ENCODE measurements around the gene NXN.
"Not testable (repeated sequence)": the region's sequence is repeated elsewhere in the genome, so short reads cannot be mapped to it uniquely, and the experiment has no call there.

Gene NXN

DNA sequence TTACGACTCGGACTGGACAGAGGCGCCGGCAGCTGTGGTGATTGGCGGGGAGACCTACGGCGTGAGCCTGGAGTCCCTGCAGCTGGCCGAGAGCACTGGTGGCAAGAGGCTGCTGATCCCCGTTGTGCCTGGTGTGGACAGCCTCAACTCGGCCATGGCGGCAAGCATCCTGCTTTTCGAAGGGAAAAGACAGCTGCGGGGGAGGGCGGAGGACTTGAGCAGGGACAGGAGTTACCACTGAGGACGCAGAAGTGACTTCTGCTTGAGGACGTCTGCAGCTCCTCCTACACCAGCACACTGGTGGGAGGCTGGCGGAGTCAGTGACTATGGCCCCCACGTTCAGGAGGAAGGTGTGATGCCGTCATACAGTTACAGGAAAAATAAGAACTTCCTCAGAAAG lies 187.7 kb downstream of the NXN start:
- no peak for DNase-seq

DNA sequence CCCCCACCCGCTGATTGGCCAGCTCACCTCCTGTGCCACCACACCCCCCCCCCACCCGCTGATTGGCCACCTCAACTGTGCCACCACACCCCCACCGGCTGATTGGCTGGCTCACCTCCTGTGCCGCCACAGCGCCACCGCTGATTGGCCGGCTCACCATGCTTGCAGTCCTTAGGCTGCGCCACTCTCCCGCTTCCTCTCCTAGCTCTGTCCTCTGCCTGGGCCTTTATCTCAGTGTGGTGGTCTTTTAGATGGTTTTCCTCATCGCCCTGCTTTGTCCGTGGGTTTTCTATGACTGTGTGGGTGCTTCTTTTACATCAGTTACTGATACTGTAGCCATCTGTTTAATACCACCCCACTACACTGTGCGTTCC lies 188.7 kb downstream of the NXN start:
- DNase-seq: not testable (repeated sequence)

DNA sequence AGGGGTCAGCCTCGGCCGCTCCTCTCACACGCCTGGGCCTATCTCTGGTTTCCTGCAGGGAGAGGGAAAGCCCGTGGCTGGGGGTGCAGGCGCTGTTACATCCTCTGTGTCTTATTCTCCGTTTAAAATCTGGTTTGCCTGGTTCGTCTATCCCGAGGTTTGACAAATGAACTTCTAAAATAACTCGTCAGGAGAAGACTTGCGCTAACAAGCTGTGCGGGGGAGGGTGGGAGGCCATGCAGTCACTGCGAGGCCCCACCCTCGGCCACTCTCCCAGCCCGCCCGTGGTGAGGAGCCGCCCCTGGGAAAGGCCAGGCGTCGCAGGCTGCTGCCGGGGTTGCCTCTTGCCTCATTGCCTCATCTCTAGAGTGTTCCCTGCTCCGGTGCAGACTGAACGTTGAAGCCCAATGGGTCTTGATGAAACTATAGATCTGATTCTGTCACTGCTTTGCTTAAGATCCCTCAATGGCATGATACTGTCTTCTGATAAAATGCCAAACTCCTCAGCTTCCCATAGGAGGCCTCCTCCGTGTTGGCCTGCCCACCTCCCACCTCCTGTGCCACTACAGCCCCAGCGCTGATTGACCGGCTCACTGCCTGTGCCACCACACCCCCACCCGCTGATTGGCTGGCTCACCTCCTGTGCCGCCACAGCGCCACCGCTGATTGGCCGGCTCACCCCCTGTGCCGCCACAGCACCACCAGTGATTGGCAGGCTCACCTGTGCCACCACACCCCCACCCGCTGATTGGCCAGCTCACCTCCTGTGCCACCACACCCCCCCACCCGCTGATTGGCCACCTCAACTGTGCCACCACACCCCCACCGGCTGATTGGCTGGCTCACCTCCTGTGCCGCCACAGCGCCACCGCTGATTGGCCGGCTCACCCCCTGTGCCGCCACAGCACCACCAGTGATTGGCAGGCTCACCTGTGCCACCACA lies 189.4 kb downstream of the NXN start:
- DNase-seq: not testable (repeated sequence)

DNA sequence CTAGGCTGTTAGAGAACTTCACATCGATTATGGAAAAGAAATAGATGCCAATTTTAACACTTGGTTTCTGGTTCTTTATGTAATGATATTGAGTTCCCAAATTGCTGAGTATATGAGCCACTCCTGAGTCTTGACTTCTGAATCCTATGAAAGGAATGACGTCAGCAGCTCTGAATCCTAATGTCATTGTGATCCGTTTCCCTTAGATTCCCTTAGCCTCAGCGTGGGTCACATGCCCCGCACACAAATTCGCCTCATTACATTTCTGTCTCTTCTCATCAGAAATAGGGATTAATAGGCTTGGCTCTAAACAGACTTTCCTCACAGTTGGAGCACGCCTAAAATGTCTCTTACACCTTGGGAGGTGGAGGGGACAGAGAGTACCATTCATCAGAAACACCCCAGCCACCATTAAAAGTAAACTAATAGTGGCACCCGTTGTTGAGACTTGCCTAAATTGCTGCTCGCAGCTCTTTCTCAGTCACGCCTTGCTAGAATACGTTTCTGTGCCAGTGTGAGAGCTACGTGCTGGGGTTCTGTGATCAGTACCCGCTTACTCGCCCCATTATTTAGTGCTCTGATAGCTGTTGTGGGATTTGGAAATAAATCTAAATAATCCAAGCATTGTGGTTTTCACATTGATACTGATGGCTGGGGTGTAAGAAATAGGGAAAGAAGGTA lies 190.3 kb downstream of the NXN start:
- no peak for DNase-seq

DNA sequence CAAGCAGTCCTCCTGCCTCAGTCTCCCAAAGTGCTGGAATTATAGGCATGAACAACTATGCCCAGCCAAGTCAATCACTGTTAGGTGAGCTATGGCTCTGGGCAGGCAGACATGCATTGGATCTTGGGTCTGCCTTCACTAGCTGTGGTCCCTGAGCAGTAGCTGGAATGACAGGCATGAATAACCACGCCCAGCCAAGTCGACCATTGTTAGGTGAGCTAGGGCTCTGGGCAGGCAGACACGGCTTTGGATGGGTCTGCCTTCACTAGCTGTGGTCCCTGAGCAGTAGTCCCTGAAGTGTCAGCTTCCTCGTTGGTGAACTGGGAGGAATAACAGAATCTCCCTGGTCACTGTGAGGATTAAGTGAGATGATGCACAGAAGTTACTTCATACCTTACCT lies 191.0 kb downstream of the NXN start:
- no peak for DNase-seq

DNA sequence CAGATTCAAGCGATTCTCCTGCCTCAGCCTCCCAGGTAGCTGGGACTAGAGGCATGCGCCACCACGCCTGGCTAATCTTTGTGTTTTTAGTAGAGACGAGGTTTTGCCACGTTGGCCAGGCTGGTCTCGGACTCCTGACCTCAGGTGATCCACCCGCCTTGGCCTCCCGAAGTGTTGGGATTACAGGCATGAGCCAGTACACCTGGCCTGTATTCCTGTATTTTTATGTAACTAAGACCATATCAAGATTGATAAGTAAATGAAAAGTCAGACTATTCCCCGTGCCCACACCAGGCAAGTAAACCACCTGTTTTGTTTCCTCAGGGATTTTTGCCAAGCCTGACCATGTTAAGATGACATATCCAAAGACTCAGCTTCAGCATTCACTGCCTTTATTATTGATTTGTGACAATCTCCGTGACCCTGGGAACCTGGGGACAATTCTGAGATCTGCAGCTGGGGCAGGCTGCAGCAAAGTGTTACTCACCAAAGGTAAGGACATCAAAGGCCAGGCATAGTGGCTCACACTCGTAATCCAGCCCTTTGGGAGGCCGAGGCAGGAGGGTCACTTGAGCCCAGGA lies 191.8 kb downstream of the NXN start:
- no peak for DNase-seq

DNA sequence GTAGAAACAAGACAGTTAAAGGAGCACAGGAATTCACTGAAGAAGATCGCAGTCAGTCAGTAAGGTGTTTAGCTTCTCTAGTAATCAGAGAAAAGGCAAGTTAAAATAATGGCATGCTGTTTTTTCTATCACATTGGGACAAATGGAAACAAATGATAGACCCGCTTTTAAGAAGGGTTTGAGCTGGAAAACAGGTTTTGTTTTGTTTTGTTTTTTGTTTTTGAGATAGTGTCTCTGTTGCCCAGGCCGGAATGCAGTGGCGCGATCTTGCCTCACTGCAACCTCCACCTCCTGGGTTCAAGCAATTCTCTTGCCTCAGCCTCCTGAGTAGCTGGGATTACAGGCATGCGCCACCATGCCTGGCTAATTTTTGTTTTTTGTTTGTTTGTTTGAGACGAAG lies 193.7 kb downstream of the NXN start:
- not testable (repeated sequence) for DNase-seq

DNA sequence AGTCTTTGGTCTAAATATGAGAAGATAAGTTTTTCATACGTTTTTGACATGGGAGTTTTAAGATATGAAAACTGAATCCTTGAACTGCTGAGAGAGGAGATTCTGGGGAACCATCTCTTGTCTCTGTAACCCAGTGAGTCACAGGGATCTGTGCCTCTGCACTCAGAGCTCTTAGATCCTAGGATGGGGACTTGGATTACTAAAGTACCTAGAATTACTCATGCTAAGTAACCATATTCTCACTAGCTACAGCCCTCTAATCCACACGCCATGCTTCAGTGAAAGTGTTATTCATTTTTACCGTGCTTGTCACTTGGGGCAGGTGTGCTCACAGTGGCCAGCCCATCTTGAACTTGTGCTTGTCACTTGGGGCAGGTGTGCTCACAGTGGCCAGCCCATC lies 195.4 kb downstream of the NXN start:
- no peak for DNase-seq

DNA sequence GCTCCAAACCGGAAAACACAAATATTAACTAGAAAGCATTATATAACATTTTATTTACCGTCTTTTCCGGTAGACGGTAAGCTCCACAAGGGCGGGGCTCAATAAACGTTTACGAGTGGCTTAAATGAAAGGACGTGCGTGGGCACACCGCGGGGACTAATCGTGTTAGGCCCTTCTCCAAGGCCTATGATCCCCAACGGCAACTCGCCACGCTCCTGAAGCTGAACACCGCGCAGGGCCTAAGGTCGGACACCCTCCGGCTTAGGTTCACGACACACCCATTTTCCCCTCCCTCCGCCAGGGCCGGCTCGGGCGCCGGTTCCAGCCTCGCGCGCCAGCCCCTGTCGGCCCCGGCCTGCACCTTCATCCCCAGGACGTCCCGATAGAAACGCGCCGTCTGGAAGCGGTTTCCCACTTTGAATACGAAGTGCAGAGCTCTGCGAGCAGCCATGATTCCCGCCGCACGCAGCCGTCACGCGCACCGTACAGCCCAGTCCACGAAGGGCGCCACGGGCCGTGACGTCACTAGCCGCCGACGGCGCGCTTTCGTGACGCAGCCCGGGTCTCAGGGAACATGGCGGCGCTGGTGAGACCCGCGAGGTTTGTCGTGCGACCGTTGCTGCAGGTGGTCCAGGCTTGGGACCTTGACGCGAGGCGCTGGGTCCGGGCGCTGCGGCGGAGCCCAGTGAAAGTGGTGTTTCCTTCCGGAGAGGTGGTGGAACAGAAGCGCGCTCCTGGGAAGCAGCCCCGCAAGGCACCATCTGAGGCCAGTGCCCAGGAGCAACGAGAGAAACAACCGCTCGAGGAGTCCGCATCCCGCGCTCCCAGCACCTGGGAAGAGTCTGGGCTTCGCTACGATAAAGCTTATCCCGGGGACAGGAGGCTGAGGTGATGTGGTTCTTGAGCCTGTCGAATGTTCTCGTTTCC lies 197.5 kb downstream of the NXN start, which contains the start of the genes GLOD4 and MRM3:
GLOD4 (minus strand) TSS at position 476 of the 927 bp plus-strand sequence; CDS start at position 451, 25 bp downstream.
MRM3 (plus strand) TSS at position 549 of the 927 bp plus-strand sequence; CDS start at position 575, 26 bp downstream.
- DNase-seq: peak; percentile 32

DNA sequence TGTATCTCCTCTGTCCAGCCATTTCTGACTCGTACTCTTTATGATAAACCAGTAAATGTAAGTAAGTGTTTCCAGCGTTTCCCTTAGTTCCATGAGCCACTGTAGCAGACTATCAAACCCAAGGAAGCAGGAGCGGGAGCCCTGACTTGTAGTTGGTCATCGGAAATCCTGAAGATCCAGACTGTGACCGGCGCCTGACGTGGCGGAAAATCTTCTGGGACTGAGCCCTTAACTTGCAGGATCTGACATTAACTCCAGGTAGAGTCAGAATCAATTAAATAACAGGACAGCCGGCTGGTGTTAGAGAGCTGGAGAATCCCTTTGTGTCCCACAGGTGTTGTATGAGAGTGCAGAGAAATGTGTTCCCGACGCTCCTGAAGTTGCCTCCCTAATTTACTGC lies 201.5 kb downstream of the NXN start:
- no peak for DNase-seq

DNA sequence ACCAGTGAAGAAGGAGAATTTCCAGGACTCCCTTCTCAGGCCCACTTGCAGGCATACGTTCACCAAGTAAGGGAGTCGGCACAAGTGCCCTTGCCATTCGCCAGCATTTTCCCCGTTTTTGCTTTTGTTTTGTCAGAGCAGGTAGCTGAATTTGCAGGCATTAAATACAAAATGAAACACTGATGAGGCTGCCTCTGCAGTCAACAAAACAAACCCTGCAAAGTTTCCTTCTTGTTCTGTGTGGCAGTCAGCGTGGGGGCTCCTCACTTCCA lies 205.3 kb downstream of the NXN start:
- no peak for DNase-seq

DNA sequence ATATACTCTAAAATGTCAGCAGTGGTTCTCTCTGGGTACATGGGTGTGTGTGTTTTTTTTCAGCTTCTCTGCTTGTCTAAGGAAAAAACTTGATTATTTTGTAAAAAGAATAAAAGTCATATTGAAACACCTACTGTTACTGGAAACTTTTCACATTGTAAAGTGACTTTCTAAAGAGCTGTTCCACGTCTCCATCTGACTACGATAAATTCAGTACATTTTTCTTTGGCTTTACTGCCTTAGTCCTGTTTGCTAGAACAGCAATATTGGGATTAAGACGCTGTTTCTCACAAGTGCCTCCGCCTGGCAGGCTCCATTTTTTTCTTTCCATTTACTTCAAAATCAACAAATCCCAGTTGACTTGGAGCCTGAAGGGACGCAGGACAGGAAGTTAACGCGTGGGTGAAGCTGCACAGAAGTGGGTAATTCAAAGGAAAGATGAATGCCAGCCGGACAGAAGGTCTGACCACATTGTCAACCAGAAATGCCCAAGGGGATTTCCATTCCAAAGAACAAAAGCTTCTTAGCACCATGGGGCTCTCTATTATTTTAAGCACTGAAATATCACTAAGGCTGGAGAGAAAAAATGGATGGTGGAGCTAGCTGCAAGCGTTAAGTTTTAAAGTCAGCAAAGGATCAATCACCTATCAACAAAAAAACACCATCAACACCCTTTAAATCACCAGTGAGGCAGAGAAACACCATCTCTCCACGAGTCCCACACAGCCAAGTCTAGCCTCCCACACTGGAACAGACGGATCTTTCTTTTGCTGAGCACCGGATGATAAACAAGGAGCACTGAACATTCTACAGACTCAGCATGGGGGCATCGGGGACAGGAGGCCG lies 205.9 kb downstream of the NXN start:
- DNase-seq: no peak

DNA sequence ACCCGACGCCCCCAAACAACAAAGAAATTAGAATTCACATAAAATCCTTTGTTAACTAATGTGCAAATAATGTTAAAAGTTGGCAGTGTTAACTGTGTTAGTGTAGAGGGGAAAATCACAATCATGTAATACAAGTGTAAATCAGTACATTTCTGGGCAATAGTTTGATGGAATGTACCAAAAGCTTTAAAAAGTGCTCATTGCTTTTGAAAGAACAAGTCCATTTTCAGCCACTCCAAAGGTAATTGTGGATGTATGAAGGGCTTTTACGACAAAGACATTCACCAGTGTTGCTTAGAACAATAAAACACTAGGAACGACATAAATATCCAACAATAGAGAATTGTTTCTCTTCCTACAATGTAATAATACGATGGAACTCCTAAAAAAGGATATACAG lies 206.6 kb downstream of the NXN start:
- DNase-seq: no peak

DNA sequence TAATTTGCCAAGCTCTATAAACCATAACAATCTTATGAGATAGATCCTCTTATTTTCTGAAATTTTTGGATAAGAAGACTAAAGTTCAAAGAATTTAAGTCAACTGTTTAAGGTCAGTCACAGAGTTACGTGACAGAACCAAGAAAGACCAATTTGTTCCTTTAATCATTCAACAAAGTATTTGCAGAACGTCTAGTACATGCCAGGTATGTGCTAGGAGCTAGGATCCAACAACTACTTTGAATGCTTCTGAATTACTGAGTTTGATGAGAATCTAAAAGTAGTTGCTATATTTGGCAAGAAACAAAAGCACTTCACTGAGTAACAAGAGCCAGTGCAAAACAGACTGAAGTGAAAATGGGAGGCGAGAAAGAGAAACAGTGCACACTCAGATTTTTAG lies 212.5 kb downstream of the NXN start:
- DNase-seq: no peak

DNA sequence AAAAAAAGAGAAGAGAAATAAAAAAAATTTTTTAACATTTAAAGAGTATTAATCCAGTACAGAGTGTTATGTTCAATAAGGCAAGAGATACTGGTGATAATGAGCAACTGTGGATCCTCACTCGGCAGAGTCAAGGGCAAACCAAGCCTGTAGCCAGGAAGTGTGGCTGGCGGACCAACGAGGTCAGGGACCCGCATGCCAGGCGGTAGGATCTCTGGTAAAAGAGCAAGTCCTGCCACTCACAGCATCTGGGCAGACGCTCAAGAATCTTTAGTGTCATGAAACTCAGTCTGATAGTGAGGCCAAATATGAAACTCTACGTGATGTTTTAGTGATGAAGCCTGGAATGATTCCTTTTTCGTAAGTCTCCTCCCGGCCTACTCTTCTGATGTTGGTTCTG lies 219.2 kb downstream of the NXN start:
- DNase-seq: no peak

DNA sequence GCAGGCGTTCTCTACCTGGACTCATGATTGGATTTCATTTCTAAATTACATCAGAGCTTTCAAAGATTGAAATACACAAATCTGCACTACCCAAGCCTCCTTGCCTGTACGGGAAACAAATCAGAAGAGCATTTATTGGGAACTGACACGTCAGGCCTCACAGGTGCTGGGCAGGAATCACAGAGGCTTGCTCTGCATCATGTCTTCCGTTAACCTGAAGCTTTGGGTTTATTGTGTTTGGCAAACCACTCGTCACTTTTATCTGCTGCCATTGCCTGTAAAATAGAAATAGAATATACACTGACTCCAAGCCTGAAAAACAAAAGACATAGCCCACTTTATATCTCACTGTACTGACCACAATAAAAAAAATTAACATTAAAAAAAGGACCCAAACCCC lies 219.6 kb downstream of the NXN start:
- no peak for DNase-seq

DNA sequence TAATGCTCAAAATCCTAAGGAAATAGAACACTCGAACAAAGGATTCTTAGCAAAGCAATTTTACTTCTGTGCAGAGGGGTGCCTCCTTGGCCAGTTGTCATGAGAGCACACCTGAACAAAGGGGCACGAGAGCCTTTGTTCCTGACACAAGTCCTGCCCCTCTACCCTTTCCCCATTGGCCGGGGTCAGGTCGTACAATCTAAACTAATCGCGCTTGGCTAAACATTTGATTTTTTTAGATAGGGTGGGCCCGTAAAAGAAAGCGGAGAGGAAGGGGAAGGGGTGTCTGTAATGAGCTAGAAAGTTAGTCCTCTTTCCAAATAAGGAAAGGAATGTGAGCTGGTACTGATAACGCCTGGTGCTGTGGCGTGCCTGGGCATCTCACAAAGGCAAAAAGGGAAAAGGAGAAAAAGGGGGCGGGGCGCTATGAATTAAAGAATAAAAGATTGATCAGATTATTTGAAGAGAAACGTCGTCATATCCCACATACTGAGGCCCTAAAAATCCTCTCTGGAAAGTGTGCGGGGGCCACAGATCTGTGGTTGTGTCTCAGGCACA lies 223.5 kb downstream of the NXN start:
- not testable (repeated sequence) for DNase-seq

DNA sequence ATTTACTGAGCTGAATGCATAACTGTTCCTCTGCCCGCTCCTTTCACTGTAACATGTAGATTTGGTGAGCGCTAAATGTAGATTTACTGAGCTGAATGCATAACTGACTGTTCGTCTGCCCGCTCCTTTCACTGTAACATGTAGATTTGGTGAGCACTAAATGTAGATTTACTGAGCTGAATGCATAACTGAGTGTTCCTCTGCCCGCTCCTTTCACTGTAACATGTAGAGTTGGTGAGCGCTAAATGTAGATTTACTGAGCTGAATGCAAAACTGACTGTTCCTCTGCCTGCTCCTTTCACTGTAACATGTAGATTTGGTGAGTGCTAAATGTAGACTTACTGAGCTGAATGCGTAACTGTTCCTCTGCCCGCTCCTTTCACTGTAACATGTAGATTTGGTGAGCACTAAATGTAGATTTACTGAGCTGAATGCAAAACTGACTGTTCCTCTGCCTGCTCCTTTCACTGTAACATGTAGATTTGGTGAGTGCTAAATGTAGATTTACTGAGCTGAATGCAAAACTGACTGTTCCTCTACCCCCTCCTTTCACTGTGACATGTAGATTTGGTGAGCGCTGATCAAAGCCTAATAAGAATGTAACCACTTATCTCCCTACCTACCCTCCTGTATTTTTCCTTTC lies 224.1 kb downstream of the NXN start:
- not testable (repeated sequence) for DNase-seq

DNA sequence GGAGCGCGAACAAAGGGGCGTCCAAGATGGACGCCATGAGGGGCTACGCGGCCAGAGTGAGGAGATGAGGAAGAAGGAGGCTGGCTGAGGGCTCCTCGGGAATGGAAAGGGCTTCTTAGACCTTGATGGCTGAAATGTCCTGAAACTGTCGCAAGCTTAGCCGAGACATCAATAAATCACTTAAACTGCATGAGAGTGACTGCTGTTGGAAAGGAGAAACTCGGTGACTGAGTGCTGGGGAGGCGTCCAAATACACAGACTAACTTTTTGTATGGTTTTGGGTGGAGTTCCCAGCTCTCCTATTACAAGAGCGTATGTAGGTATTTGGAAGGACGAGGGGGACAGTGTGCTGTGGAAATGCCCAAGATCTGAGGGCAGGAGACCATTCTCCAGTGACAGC lies 226.2 kb downstream of the NXN start:
- no peak for DNase-seq

DNA sequence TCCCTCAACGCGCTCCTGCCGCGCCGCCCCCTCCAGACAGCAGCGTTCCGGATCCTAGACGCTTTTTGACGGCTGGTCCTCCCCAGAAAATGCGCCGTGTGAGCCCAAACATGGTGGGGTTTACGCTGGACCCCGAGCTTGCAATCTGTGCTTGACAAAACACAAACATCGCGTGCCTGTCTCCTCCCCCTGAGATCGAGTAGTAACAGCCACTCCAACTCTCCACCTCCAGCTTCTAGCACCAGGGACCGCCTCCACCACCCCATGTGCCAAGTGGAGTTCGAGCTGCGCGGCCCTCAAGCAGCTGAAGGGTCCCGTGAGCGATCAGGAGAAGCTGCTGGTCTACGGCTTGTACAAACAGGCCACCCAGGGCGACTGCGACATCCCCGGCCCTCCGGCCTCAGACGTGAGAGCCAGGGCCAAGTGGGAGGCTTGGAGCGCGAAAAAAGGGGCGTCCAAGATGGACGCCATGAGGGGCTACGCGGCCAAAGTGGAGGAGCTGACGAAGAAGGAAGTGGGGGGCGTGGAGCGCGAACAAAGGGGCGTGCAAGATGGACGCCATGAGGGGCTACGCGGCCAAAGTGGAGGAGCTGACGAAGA lies 226.9 kb downstream of the NXN start:
- DNase-seq: no peak
